GM19351 (cell line): ENCODE data around the gene DAZ3.
"Not testable (repeated sequence)": the region's sequence is repeated elsewhere in the genome, so short reads cannot be mapped to it uniquely, and the experiment has no call there.

Experiments
- ATAC-seq: cut with Tn5 transposase; IDR thresholded peaks from one replicate; pipeline ENCODE4 v1.9.1; 2021; ENCODE audit warnings: mild to moderate bottlenecking, moderate library complexity; ENCODE audit not compliant: unreplicated experiment

Gene DAZ3

GRCh38 chrY:24813293-24813692 lies at the start of gene DAZ3:
TSS of gene DAZ3 (minus strand) at chrY:24813393. CDS start at chrY:24813185, 208 bp downstream.
- ATAC-seq = not testable (repeated sequence)

GRCh38 chrY:24833619-24834018 lies 20.4 kb upstream of the DAZ3 start, which contains the start of gene DAZ4:
TSS of gene DAZ4 (plus strand) at chrY:24833919. CDS start at chrY:24834127, 208 bp downstream.
- ATAC-seq = not testable (repeated sequence)

- ATAC-seq = not testable (repeated sequence)
These were observed 11.9 kb upstream of the DAZ3 start for GRCh38 chrY:24825069-24825468.

- not testable (repeated sequence) for ATAC-seq
These were observed 11.1 kb upstream of the DAZ3 start for GRCh38 chrY:24824184-24824879.

- ATAC-seq = not testable (repeated sequence)
These were observed 8.6 kb upstream of the DAZ3 start for GRCh38 chrY:24821836-24822235.
